OCI-LY3 (cell line): Measurements from ENCODE around the gene MFGE8.

Experiments used
- H2AFZ ChIP-seq: fragments of 200-600, 300-600 bp; shearing (Covaris generic); 2 replicates; pipeline ENCODE4 v1.6.0; 2014; ENCODE audit warnings: antibody characterized with exemption, low read depth, low read length
- H3K27ac ChIP-seq: fragments of 200-600, 300-600 bp; sonication (generic); 2 replicates; pipeline ENCODE4 v1.5.1; 2014; ENCODE audit warnings: mild to moderate bottlenecking, low read length, moderate library complexity, mixed read lengths
- H3K27me3 ChIP-seq: fragments of 200-600, 300-600 bp; sonication (generic); 2 replicates; pipeline ENCODE4 v1.6.1; 2014; ENCODE audit warnings: low read depth, low read length, mixed read lengths
- H3K36me3 ChIP-seq: fragments of 200-600, 300-600 bp; sonication (generic); replicated peaks from 2 replicates; pipeline ENCODE3; 2014; ENCODE audit warnings: low read depth, low read length, mixed read lengths
- H3K4me1 ChIP-seq: fragments of 300-600, 200-600 bp; sonication (generic); 2 replicates; pipeline ENCODE4 v1.6.1; 2014; ENCODE audit warnings: low read length, mixed read lengths
- H3K4me2 ChIP-seq: fragments of 200-600, 300-600 bp; sonication (generic); 2 replicates; pipeline ENCODE4 v1.6.1; 2014; ENCODE audit warnings: low read length, mixed read lengths
- H3K4me3 ChIP-seq: fragments of 300-600, 200-600 bp; sonication (generic); 2 replicates; pipeline ENCODE4 v1.5.1; 2014; ENCODE audit warnings: antibody characterized with exemption, mild to moderate bottlenecking, low read length, moderate library complexity
- H3K79me2 ChIP-seq: fragments of 300-600, 200-600 bp; shearing (Covaris generic); 2 replicates; pipeline ENCODE4 v1.6.1; 2014; ENCODE audit warnings: mild to moderate bottlenecking, low read length, mixed read lengths
- H3K9ac ChIP-seq: fragments of 300-600, 200-600 bp; shearing (Covaris generic); 2 replicates; pipeline ENCODE4 v1.6.0; 2014; ENCODE audit warnings: mild to moderate bottlenecking, low read length, moderate library complexity
- H3K9me3 ChIP-seq: fragments of 200-600, 300-600 bp; shearing (Covaris generic); 2 replicates; pipeline ENCODE4 v1.6.1; 2014; ENCODE audit warnings: low read length, mixed read lengths; ENCODE audit not compliant: insufficient read depth
- H4K20me1 ChIP-seq: fragments of 200-600, 300-600 bp; sonication (generic); 2 replicates; pipeline ENCODE4 v1.6.1; 2016; ENCODE audit warnings: low read length, mixed read lengths; ENCODE audit not compliant: insufficient read depth
- CTCF ChIP-seq: fragments of 200-600, 300-600 bp; sonication (generic); IDR thresholded peaks from 2 replicates; pipeline ENCODE4 v1.5.1; 2014; ENCODE audit warnings: antibody characterized with exemption, low read length, low read depth
- EZH2phosphoT487 ChIP-seq: fragments of 200-600 bp; shearing (Covaris generic); IDR thresholded peaks from 2 replicates; pipeline ENCODE4 v1.6.1; 2018; ENCODE audit warnings: antibody characterized with exemption, mixed run types, low read depth

Gene MFGE8

GRCh38 chr15:88900982-88901418, 12.2 kb downstream of the MFGE8 start:
- TF ChIP-seq CTCF (no peak), EZH2phosphoT487 (no peak)
- Histone ChIP-seq H3K27ac (no peak overlapping the region), H3K79me2 (no peaks in the 10 kb centered on the region), H3K9ac (no peak overlapping the region), H3K27me3 (no peaks in the 10 kb centered on the region), H3K9me3 (no peaks in the 10 kb centered on the region), H3K4me3 (no peak overlapping the region), H4K20me1 (no peaks in the 10 kb centered on the region), H3K4me2 (no peak overlapping the region), H2AFZ (no peak overlapping the region), H3K36me3 (no peaks in the 10 kb centered on the region), H3K4me1 (peaks cover 7% of the 10 kb centered on the region)

GRCh38 chr15:88900309-88900981, 12.7 kb downstream of the MFGE8 start:
- no peak overlapping the region for H3K9ac ChIP-seq
- no peaks in the 10 kb centered on the region for H3K79me2 ChIP-seq
- no peak overlapping the region for H2AFZ ChIP-seq
- no peaks in the 10 kb centered on the region for H3K27me3 ChIP-seq
- no peak overlapping the region for H3K4me3 ChIP-seq
- no peak overlapping the region for H3K27ac ChIP-seq
- no peaks in the 10 kb centered on the region for H3K36me3 ChIP-seq
- peaks cover 11% of the 10 kb centered on the region for H3K4me1 ChIP-seq
- H4K20me1 ChIP-seq: no peaks in the 10 kb centered on the region
- no peaks in the 10 kb centered on the region for H3K9me3 ChIP-seq
- no peak overlapping the region for H3K4me2 ChIP-seq
- no peak for TF ChIP-seq CTCF
- no peak for TF ChIP-seq EZH2phosphoT487

GRCh38 chr15:88899251-88899650, 13.9 kb downstream of the MFGE8 start:
- Histone ChIP-seq H3K4me2 (no peak overlapping the region), H3K27ac (no peak overlapping the region), H2AFZ (no peak overlapping the region), H3K4me1 (peaks cover 12% of the 10 kb centered on the region), H3K79me2 (no peaks in the 10 kb centered on the region), H3K9me3 (no peaks in the 10 kb centered on the region), H3K9ac (no peak overlapping the region), H4K20me1 (no peaks in the 10 kb centered on the region), H3K27me3 (no peaks in the 10 kb centered on the region), H3K4me3 (no peak overlapping the region), H3K36me3 (no peaks in the 10 kb centered on the region)
- no peak for TF ChIP-seq CTCF
- no peak for TF ChIP-seq EZH2phosphoT487

GRCh38 chr15:88898736-88899135, 14.4 kb downstream of the MFGE8 start:
- Histone ChIP-seq H3K4me2 (no peak overlapping the region), H3K27me3 (no peaks in the 10 kb centered on the region), H3K9me3 (no peaks in the 10 kb centered on the region), H3K27ac (no peak overlapping the region), H3K4me3 (no peak overlapping the region), H3K36me3 (no peaks in the 10 kb centered on the region), H3K79me2 (no peaks in the 10 kb centered on the region), H2AFZ (no peak overlapping the region), H3K9ac (no peak overlapping the region), H3K4me1 (peaks cover 14% of the 10 kb centered on the region), H4K20me1 (no peaks in the 10 kb centered on the region)
- TF ChIP-seq EZH2phosphoT487 (no peak), CTCF (no peak)
